Gastrocnemius medialis (tissue), 4 donors: ENCODE data around the gene KRT20. TPM values are rescaled to one million over a fixed set of nuclear protein-coding genes. Genes with fewer than 3 reads are reported as not detected.

Source experiments
- ATAC-seq, 2 donors: fragments of 150-250 bp; one replicate each; pipeline ENCODE4 v1.9.1; 2016
- DNase-seq, 2 donors: peaks; one replicate each; pipeline ENCODE4 v3.0.0-alpha.2; 2019
- H3K27ac ChIP-seq, 4 donors: fragments of 200-600 bp; sonication (generic); 1 replicate in 1 of 4; 2 replicates in 3 of 4; pipeline ENCODE4 v1.5.1; 2016 to 2018; ENCODE audit warnings: mild to moderate bottlenecking in 2 of 4, moderate library complexity in 1 of 4
- H3K27me3 ChIP-seq, 3 donors: fragments of 200-600 bp; sonication (generic) in 2 of 3; 1 replicate in 1 of 3; 2 replicates in 2 of 3; pipeline versions ENCODE4 v1.5.1 to v1.6.0; 2016 to 2019; ENCODE audit warnings: mild to moderate bottlenecking in 1 of 3, moderate library complexity in 1 of 3
- H3K36me3 ChIP-seq, 2 donors: fragments of 200-600 bp; sonication (generic) in 1 of 2; one replicate each; pipeline ENCODE4 v1.5.1; 2017 to 2018
- H3K4me1 ChIP-seq, 2 donors: fragments of 200-600 bp; sonication (generic) in 1 of 2; one replicate each; pipeline ENCODE4 v1.5.1; 2016 to 2017; ENCODE audit warnings: mild to moderate bottlenecking in 2 of 2
- H3K4me3 ChIP-seq, 4 donors: fragments of 200-600 bp; sonication (generic) in 3 of 4; 1 replicate in 1 of 4; 2 replicates in 3 of 4; pipeline ENCODE4 v1.5.1; 2016 to 2019; ENCODE audit warnings: mild to moderate bottlenecking in 2 of 4
- H3K9me3 ChIP-seq, 3 donors: fragments of 200-600 bp; sonication (generic) in 2 of 3; 1 replicate in 1 of 3; 2 replicates in 2 of 3; pipeline ENCODE4 v1.5.1; 2016 to 2019
- POLR2A ChIP-seq, 2 donors: fragments of 450-650 bp; IDR thresholded peaks; one replicate each; pipeline ENCODE4 v1.6.1; 2017; ENCODE audit warnings: antibody characterized with exemption in 2 of 2, mild to moderate bottlenecking in 2 of 2, moderate library complexity in 2 of 2
- in situ Hi-C, 4 donors: fragments of 200-750 bp; cut with MboI; loops; one replicate each; pipeline versions ENCODE4 v1.15.0 to v1.8.0; 2017; ENCODE audit warnings: low sequenced_read_pairs in 4 of 4
- intact Hi-C: fragments of 100-400 bp; cut with DNase I; formaldehyde crosslinking; loops from one replicate; pipeline ENCODE4 v1.15.1; 2023; ENCODE audit warnings: low total_unique reads
- total RNA-seq, 4 donors: library from RNA; depleted of rRNA; stranded (reverse); fragments of >200 nt; gene quantifications; one replicate each; pipeline versions ENCODE4 v1.1.0 to v1.2.3, GENCODE V29; 2016
- TF ChIP-seq, protein P1 (sequence below), 5 experiments: fragments of 450-650 bp in 3 of 5; fragments of 200-600 bp in 2 of 5; sonication (generic) in 2 of 5; IDR thresholded peaks in 4 of 5; conservative IDR thresholded peaks in 1 of 5; 1 replicate in 4 of 5; 2 replicates in 1 of 5; pipeline ENCODE4 v1.5.1; 2016 to 2019; ENCODE audit warnings: antibody characterized with exemption in 5 of 5, mild to moderate bottlenecking in 3 of 5, moderate library complexity in 3 of 5

Gene KRT20
- total RNA-seq, 4 donors from 2014 or later = 2.7 TPM; not detected in 3

DNA sequence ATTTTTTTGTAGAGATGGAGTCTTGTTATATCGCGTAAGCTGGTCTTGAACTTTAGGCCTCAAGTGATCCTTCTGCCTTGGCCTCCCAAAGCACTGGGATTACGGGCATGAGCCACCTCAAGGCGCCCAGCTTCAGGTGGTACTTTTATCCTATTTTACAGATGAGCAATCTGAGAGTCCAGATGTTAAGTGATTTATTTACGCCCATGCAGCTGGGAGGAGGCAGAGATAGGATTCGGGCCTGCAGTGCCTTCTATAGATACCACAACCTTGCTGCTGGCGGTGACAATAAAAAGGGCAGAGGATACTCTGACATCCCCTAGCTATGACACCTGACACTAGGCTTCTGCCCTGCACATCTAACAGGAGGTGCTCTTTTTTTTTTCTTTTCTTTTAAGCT lies 13.7 kb downstream of the KRT20 start:
- H3K4me1 ChIP-seq = no peaks in the 10 kb centered on the region
- intact Hi-C loops = no loop called here
- no peaks in the 10 kb centered on the region for H3K36me3 ChIP-seq
- DNase-seq = no peak
- no peak overlapping the region for H3K27ac ChIP-seq
- in situ Hi-C loops = loop anchor here in 1 of 4 donors (25.0 kb wide), 1 partner anchor 91 kb away; the partner anchor contains the start of gene KRT39
- no peak for TF ChIP-seq POLR2A (IDR thresholded peaks at IDR 0.05)
- TF ChIP-seq, protein P1, sequence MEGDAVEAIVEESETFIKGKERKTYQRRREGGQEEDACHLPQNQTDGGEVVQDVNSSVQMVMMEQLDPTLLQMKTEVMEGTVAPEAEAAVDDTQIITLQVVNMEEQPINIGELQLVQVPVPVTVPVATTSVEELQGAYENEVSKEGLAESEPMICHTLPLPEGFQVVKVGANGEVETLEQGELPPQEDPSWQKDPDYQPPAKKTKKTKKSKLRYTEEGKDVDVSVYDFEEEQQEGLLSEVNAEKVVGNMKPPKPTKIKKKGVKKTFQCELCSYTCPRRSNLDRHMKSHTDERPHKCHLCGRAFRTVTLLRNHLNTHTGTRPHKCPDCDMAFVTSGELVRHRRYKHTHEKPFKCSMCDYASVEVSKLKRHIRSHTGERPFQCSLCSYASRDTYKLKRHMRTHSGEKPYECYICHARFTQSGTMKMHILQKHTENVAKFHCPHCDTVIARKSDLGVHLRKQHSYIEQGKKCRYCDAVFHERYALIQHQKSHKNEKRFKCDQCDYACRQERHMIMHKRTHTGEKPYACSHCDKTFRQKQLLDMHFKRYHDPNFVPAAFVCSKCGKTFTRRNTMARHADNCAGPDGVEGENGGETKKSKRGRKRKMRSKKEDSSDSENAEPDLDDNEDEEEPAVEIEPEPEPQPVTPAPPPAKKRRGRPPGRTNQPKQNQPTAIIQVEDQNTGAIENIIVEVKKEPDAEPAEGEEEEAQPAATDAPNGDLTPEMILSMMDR (IDR thresholded peaks at IDR 0.05 in 4 of 5, conservative IDR thresholded peaks at IDR 0.05 in 1 of 5) = no peak
- H3K4me3 ChIP-seq = no peak overlapping the region
- no peaks in the 10 kb centered on the region for H3K27me3 ChIP-seq
- ATAC-seq = no peak
- H3K9me3 ChIP-seq = no peaks in the 10 kb centered on the region

DNA sequence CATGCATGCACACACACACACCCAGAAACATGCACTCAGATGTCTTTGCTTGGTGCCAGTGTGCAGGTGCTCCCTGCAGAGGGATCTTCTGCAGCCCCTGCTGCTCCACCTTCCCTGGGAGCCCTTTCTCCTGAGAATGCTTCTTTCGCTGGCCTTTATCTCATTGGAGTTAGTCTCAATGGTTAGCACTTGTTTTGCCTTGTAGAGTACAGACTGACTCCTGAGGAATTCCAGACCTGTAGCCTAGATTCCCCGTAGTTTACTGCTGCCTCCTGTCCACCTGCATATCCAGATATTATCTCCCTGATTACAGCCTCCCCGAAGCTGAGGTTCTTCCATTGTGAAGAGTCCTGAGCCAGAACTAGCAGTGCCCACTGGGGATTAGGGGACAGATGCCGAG lies 14.9 kb downstream of the KRT20 start:
- H3K27me3 ChIP-seq = no peaks in the 10 kb centered on the region
- no peak overlapping the region for H3K27ac ChIP-seq
- TF ChIP-seq, protein P1 (IDR thresholded peaks at IDR 0.05 in 4 of 5, conservative IDR thresholded peaks at IDR 0.05 in 1 of 5) = no peak
- TF ChIP-seq POLR2A (IDR thresholded peaks at IDR 0.05) = no peak
- no peaks in the 10 kb centered on the region for H3K9me3 ChIP-seq
- in situ Hi-C loops (loop anchor here in 1 of 4 donors (25.0 kb wide), 1 partner anchor 92 kb away; the partner anchor contains the start of gene KRT39), intact Hi-C loops (no loop called here)
- ATAC-seq = no peak
- H3K4me1 ChIP-seq = no peaks in the 10 kb centered on the region
- no peaks in the 10 kb centered on the region for H3K36me3 ChIP-seq
- H3K4me3 ChIP-seq = no peak overlapping the region
- no peak for DNase-seq

DNA sequence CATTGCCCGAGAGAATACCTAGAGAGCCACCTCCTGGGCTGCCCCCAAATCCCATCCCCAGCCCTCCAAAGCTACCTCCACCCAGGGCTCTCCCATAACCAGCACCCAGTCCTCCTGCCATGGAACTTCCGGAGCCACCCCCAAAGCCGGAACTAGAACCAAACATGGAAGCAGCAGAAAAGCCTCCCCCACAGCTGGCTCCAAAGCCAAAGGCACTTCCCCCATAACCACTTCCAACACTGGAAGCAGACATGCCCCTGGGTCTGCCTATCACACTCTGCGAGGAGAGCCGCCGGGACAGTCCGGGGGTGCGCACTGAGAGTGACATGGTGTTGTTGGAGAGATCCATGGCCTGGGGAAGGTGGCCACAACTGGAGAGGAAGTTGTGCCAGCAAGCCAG lies 18.2 kb downstream of the KRT20 start, which contains the start of gene KRT12:
KRT12 (minus strand) TSS at position 386 of the 400 bp plus-strand sequence; CDS start at position 349, 37 bp downstream.
- Histone ChIP-seq H3K36me3 (no peaks in the 10 kb centered on the region), H3K9me3 (no peaks in the 10 kb centered on the region), H3K27ac (no peak within 1 kb of the TSS), H3K27me3 (peaks cover 0 to 3% (median 0%) of the 10 kb centered on the region in 3 donors), H3K4me1 (no peaks in the 10 kb centered on the region), H3K4me3 (no peak within 1 kb of the TSS)
- ATAC-seq = no peak
- TF ChIP-seq, protein P1 (IDR thresholded peaks at IDR 0.05 in 4 of 5, conservative IDR thresholded peaks at IDR 0.05 in 1 of 5) = no peak
- no peak for TF ChIP-seq POLR2A (IDR thresholded peaks at IDR 0.05)
- in situ Hi-C loops (loop anchor here in 1 of 4 donors (25.0 kb wide), 1 partner anchor 95 kb away; the partner anchor contains the start of gene KRT39), intact Hi-C loops (no loop called here)
- DNase-seq = no peak

DNA sequence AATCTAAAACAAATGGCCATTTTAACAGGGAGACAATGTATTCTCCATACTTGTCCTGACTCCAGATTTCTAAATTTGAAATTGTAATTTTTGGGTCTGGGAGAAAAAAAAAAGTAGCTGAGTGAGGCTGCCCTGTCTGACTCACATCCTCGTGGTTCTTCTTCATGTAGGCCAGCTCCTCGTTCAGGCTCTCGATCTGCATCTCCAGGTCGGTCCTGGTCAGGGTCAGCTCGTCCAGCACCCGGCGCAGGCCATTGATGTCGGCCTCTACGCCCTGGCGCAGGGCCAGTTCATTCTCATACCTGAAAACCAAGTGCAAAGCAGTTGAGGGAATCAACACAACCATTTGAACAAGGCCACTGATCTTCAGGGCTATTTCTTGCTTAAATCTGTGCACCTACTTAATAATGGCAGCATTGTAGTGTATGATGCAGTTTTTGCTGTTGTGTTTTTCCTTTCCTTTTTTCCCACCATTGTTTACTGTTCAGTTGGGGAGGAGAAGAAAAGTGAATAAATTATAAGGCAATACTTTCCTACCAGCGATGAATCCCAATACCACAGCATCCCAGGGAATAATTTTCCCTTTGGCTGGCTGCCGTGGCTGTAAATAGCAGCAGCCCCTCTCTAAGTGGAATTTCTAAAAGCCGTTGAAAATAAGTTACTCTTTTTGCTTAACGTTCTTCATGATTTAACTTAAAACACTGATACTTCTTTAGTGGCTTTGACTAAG lies 20.2 kb downstream of the KRT20 start:
- DNase-seq (no peak), ATAC-seq (no peak)
- no peaks in the 10 kb centered on the region for H3K9me3 ChIP-seq
- in situ Hi-C loops = loop anchor here in 1 of 4 donors (25.0 kb wide), 1 partner anchor 97 kb away; the partner anchor contains the start of gene KRT39
- no peaks in the 10 kb centered on the region for H3K36me3 ChIP-seq
- H3K27me3 ChIP-seq = peaks cover 0 to 3% (median 0%) of the 10 kb centered on the region in 3 donors
- intact Hi-C loops = no loop called here
- H3K27ac ChIP-seq = no peak overlapping the region
- TF ChIP-seq, protein P1 (IDR thresholded peaks at IDR 0.05 in 4 of 5, conservative IDR thresholded peaks at IDR 0.05 in 1 of 5) = no peak
- TF ChIP-seq POLR2A (IDR thresholded peaks at IDR 0.05) = no peak
- H3K4me3 ChIP-seq = no peak overlapping the region
- no peaks in the 10 kb centered on the region for H3K4me1 ChIP-seq
